ENCODE results near the gene ARHGAP11A.

GRCh38 chr15:32663671-32664070, 48.4 kb downstream of the ARHGAP11A start:
- TF ChIP-seq CTCF (IDR thresholded peaks at IDR 0.05), result no peak
- no peak for TF ChIP-seq POLR2A (IDR thresholded peaks at IDR 0.05)
- TF ChIP-seq POLR2AphosphoS5 (IDR thresholded peaks at IDR 0.05), result no peak
